Caco-2 (cell line): ENCODE results near the gene CDKL5. TPM values are rescaled to one million over a fixed set of nuclear protein-coding genes. Genes with fewer than 3 reads are reported as not detected.

Experiments
- BruUV-seq: library from RNA; stranded (reverse); fragments of 400-500 nt; replicated peaks from 2 replicates; lab custom pipeline; 2021; lab: Mats Ljungman, UMichigan
- CTCF ChIA-PET: fragments of 300-600 bp; sonication (Branson Sonifier 250); formaldehyde crosslinking; loops from one replicate; lab custom pipeline; 2022; ENCODE audit warnings: antibody characterized with exemption; lab: Charles Lee
- POLR2A ChIA-PET: fragments of 300-600 bp; sonication (Branson Sonifier 250); formaldehyde crosslinking; loops from one replicate; lab custom pipeline; 2022; ENCODE audit warnings: antibody characterized with exemption; lab: Charles Lee
- DNase-seq, 2 experiments: peaks; one replicate each; pipeline versions ENCODE4 v3.0.0 to v3.0.0-alpha.2; 2020 to 2022
- H3K27me3 ChIP-seq: replicated peaks from 2 replicates; pipeline ENCODE4 v1.6.0; 2011; ENCODE audit warnings: low read length; ENCODE audit not compliant: control insufficient read depth, insufficient read depth
- H3K36me3 ChIP-seq: 2 replicates; pipeline ENCODE4 v1.5.1; 2011; ENCODE audit warnings: low read length; ENCODE audit not compliant: control insufficient read depth, insufficient read depth
- H3K4me1 ChIP-seq: fragments of 250-450 bp; sonication (Bioruptor Pico); 2 replicates; pipeline ENCODE4 v1.5.1; 2020; ENCODE audit warnings: mild to moderate bottlenecking
- H3K4me3 ChIP-seq: 2 replicates; pipeline ENCODE4 v1.5.1; 2011; ENCODE audit warnings: low read depth, mild to moderate bottlenecking, control low read depth, low read length
- H3K9me3 ChIP-seq: fragments of 250-450 bp; sonication (Bioruptor Pico); 2 replicates; pipeline ENCODE4 v1.5.1; 2020; ENCODE audit warnings: mild to moderate bottlenecking, moderate library complexity
- H3K27ac Mint-ChIP-seq: one replicate; pipeline ENCODE4 v1.8.0; 2022; ENCODE audit warnings: mixed read lengths; ENCODE audit not compliant: unreplicated experiment
- H3K27me3 Mint-ChIP-seq: one replicate; pipeline ENCODE4 v1.8.0; 2022; ENCODE audit warnings: mixed read lengths; ENCODE audit not compliant: insufficient read depth, unreplicated experiment
- H3K36me3 Mint-ChIP-seq: one replicate; pipeline ENCODE4 v1.8.0; 2022; ENCODE audit warnings: mild to moderate bottlenecking, mixed read lengths; ENCODE audit not compliant: insufficient read depth, unreplicated experiment
- H3K4me1 Mint-ChIP-seq: one replicate; pipeline ENCODE4 v1.8.0; 2022; ENCODE audit warnings: low read depth, mixed read lengths; ENCODE audit not compliant: unreplicated experiment
- H3K4me3 Mint-ChIP-seq: one replicate; pipeline ENCODE4 v1.8.0; 2022; ENCODE audit warnings: mild to moderate bottlenecking, moderate library complexity, mixed read lengths; ENCODE audit not compliant: unreplicated experiment
- H3K9me3 Mint-ChIP-seq: one replicate; pipeline ENCODE4 v1.8.0; 2022; ENCODE audit warnings: mixed read lengths; ENCODE audit not compliant: unreplicated experiment
- intact Hi-C: fragments of 100-400 bp; cut with micrococcal nuclease; formaldehyde crosslinking; loops from one replicate; pipeline ENCODE4 v1.10.0; 2022; ENCODE audit not compliant: unreplicated experiment
- total RNA-seq: library from RNA; stranded (reverse); gene quantifications from 2 replicates; pipeline ENCODE4 v1.2.3, GENCODE V29; 2022
- TF ChIP-seq, protein P1 (sequence below), 2 experiments: fragments of 200-600 bp in 1 of 2; IDR thresholded peaks; 1 replicate in 1 of 2; 2 replicates in 1 of 2; pipeline versions ENCODE4 v1.5.1 to v1.8.0; 2011 to 2022; ENCODE audit warnings: antibody characterized with exemption in 1 of 2, control low read depth in 1 of 2, inconsistent platforms in 1 of 2, low read depth in 1 of 2, low read length in 1 of 2, mild to moderate bottlenecking in 1 of 2, moderate library complexity in 1 of 2; ENCODE audit not compliant: insufficient read depth in 1 of 2, severe bottlenecking in 1 of 2, unreplicated experiment in 1 of 2

The CDKL5 gene
- total RNA-seq, 1 experiment from 2014 or later: 23.7 TPM

DNA sequence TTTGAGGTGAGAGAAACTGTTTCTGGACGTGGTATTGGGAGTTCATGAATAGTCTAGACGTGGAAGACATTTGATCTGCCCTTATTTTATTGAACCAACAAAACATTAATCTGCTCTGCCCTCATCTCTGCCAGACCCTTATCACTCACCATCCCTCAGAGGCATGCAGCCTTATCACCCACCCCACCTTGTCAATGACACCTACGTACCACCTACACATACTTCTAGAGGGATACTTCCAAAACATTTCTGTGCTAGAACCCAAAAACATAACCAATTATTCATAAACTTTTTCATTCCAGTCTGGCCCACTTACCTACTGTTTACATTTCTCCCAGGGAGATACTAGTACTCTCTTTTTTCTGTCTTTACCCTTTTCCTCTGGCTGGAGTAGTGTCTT lies 141.3 kb downstream of the CDKL5 start:
- POLR2A ChIA-PET: no interaction called here

DNA sequence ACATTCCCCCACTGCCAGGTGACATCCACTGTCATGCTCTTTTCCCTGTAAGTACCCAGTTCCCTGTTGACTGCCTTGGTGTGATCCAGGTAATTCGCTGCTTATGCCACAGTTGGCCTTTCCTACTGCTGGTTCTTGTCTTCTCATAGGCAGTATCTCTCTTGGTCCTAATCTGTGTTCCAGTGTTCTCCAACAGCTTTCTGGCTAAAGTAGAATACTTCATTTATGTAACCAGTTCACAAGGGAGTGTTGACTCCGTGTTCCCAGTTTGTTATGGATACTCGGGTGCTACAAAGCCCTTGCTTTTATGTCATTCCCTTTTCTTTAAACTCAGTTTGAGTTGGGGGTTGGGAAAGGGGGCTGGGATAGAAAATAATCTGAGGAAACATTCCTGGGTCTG lies 148.1 kb downstream of the CDKL5 start:
- no peak overlapping the region for H3K4me3 ChIP-seq
- H3K9me3 Mint-ChIP-seq: no peaks in the 10 kb centered on the region
- peaks cover 8% of the 10 kb centered on the region for H3K4me1 Mint-ChIP-seq
- no peak overlapping the region for H3K4me3 Mint-ChIP-seq
- H3K27ac Mint-ChIP-seq: no peak overlapping the region
- H3K36me3 ChIP-seq: no peaks in the 10 kb centered on the region
- CTCF ChIA-PET: no interaction called here
- no peaks in the 10 kb centered on the region for H3K4me1 ChIP-seq
- no peaks in the 10 kb centered on the region for H3K9me3 ChIP-seq
- H3K27me3 ChIP-seq: no peaks in the 10 kb centered on the region
- intact Hi-C loops: no loop called here
- H3K36me3 Mint-ChIP-seq: no peaks in the 10 kb centered on the region
- POLR2A ChIA-PET: no interaction called here
- TF ChIP-seq, protein P1, sequence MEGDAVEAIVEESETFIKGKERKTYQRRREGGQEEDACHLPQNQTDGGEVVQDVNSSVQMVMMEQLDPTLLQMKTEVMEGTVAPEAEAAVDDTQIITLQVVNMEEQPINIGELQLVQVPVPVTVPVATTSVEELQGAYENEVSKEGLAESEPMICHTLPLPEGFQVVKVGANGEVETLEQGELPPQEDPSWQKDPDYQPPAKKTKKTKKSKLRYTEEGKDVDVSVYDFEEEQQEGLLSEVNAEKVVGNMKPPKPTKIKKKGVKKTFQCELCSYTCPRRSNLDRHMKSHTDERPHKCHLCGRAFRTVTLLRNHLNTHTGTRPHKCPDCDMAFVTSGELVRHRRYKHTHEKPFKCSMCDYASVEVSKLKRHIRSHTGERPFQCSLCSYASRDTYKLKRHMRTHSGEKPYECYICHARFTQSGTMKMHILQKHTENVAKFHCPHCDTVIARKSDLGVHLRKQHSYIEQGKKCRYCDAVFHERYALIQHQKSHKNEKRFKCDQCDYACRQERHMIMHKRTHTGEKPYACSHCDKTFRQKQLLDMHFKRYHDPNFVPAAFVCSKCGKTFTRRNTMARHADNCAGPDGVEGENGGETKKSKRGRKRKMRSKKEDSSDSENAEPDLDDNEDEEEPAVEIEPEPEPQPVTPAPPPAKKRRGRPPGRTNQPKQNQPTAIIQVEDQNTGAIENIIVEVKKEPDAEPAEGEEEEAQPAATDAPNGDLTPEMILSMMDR (IDR thresholded peaks at IDR 0.05; ENCODE audit: insufficient read depth in 1 of 2, low read depth in 1 of 2, low read length in 1 of 2, severe bottlenecking in 1 of 2, unreplicated experiment in 1 of 2): no peak
- DNase-seq: no peak
- no peaks in the 10 kb centered on the region for H3K27me3 Mint-ChIP-seq
- BruUV-seq: no TSS peak

More for the DNA sequence above, 141.3 kb downstream of the CDKL5 start:
- CTCF ChIA-PET: no interaction called here
- Histone ChIP-seq H3K9me3 (no peaks in the 10 kb centered on the region), H3K27me3 (no peaks in the 10 kb centered on the region), H3K4me1 (no peaks in the 10 kb centered on the region), H3K36me3 (no peaks in the 10 kb centered on the region), H3K4me3 (no peak overlapping the region)
- no peak overlapping the region for H3K27ac Mint-ChIP-seq
- H3K36me3 Mint-ChIP-seq: peaks cover 6% of the 10 kb centered on the region
- H3K4me3 Mint-ChIP-seq: no peak overlapping the region
- TF ChIP-seq, protein P1 (IDR thresholded peaks at IDR 0.05; ENCODE audit: insufficient read depth in 1 of 2, low read depth in 1 of 2, low read length in 1 of 2, severe bottlenecking in 1 of 2, unreplicated experiment in 1 of 2): no peak
- BruUV-seq: no TSS peak
- H3K27me3 Mint-ChIP-seq: no peaks in the 10 kb centered on the region
- intact Hi-C loops: no loop called here
- H3K9me3 Mint-ChIP-seq: no peaks in the 10 kb centered on the region
- DNase-seq: no peak
- H3K4me1 Mint-ChIP-seq: peaks cover 5% of the 10 kb centered on the region

DNA sequence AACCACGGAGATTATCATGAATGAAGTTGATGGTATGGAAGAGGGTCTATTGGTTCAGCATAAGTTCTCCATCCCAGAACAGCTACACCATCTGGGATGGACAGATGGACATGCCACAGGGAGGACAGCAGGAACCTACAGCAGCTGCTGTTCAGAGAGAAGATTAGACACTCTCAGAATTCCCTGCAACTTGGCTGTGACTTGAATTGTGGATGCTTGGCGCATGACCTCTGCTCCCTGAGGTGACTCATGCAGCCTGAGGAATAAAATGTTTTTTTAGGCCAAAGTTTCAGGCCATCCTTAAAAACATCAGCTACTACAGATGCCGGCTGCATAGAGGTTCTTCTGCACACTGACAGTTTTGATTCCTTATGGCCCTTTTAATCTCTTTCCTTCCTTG lies 149.2 kb downstream of the CDKL5 start:
- Histone ChIP-seq H3K36me3 (no peaks in the 10 kb centered on the region), H3K27me3 (no peaks in the 10 kb centered on the region), H3K4me1 (no peaks in the 10 kb centered on the region), H3K9me3 (no peaks in the 10 kb centered on the region), H3K4me3 (no peak overlapping the region)
- no peaks in the 10 kb centered on the region for H3K9me3 Mint-ChIP-seq
- H3K4me3 Mint-ChIP-seq: no peak overlapping the region
- TF ChIP-seq, protein P1 (IDR thresholded peaks at IDR 0.05; ENCODE audit: insufficient read depth in 1 of 2, low read depth in 1 of 2, low read length in 1 of 2, severe bottlenecking in 1 of 2, unreplicated experiment in 1 of 2): no peak
- H3K27me3 Mint-ChIP-seq: no peaks in the 10 kb centered on the region
- intact Hi-C loops: no loop called here
- ChIA-PET CTCF (no interaction called here), POLR2A (interaction anchor here (0.7 kb wide), 1 partner anchor 118 kb away, joined by 4 read pairs; no protein-coding TSS in a partner anchor)
- no peak overlapping the region for H3K27ac Mint-ChIP-seq
- H3K36me3 Mint-ChIP-seq: no peaks in the 10 kb centered on the region
- peak in 1 of 2 experiments; percentile 5 for DNase-seq
- H3K4me1 Mint-ChIP-seq: peaks cover 8% of the 10 kb centered on the region
- BruUV-seq: no TSS peak
